ENCODE measurements around the gene SHC1. TPM values are rescaled to one million over a fixed set of nuclear protein-coding genes. Genes with fewer than 3 reads are reported as not detected.

The SHC1 gene
- total RNA-seq, 1 experiment from 2014 or later = 885 TPM

GRCh38 chr1:154940651-154941194 lies 29.8 kb downstream of the SHC1 start:
- CTCF ChIA-PET = interaction anchor here (0.6 to 5.7 kb wide), 13 partner anchors 8 to 917 kb away, joined by 3 to 45 read pairs (median 3); partner anchors contain the start of genes GON4L, PBXIP1 and PYGO2
- H3K27ac Mint-ChIP-seq (ENCODE audit: low read depth, unreplicated experiment) = no peak overlapping the region

GRCh38 chr1:154940213-154940560 lies 30.4 kb downstream of the SHC1 start:
- Mint-ChIP-seq H3K9me3 (ENCODE audit: unreplicated experiment) (no peaks in the 10 kb centered on the region), H3K4me3 (ENCODE audit: unreplicated experiment) (no peak overlapping the region), H3K36me3 (ENCODE audit: insufficient read depth, unreplicated experiment) (peaks cover 6% of the 10 kb centered on the region), H3K4me1 (ENCODE audit: insufficient read depth, unreplicated experiment) (peaks cover 38% of the 10 kb centered on the region), H3K27ac (ENCODE audit: low read depth, unreplicated experiment) (no peak overlapping the region), H3K27me3 (ENCODE audit: insufficient read depth, unreplicated experiment) (no peaks in the 10 kb centered on the region)
- BruUV-seq (replicated peaks) = no TSS peak
- ChIA-PET POLR2A (interaction anchor here (0.8 to 6.3 kb wide), 3 partner anchors 31 to 273 kb away, joined by 3 to 146 read pairs (median 4); partner anchors contain the start of genes CKS1B and SHC1), CTCF (interaction anchor here (0.5 to 5.7 kb wide), 14 partner anchors 8 to 966 kb away, joined by 3 to 45 read pairs (median 4); partner anchors contain the start of genes PBXIP1 and PYGO2)
- DNase-seq (ENCODE audit: unreplicated experiment) = no peak
- intact Hi-C loops (cut with micrococcal nuclease) = no loop called here
- no peak for TF ChIP-seq CTCF (IDR thresholded peaks at IDR 0.05; ENCODE audit: unreplicated experiment)

More at GRCh38 chr1:154940651-154941194, 29.8 kb downstream of the SHC1 start:
- peaks cover 10% of the 10 kb centered on the region for H3K36me3 Mint-ChIP-seq (ENCODE audit: insufficient read depth, unreplicated experiment)
- H3K9me3 Mint-ChIP-seq (ENCODE audit: unreplicated experiment) = no peaks in the 10 kb centered on the region
- POLR2A ChIA-PET = interaction anchor here (0.8 to 6.3 kb wide), 3 partner anchors 31 to 274 kb away, joined by 3 to 146 read pairs (median 4); partner anchors contain the start of genes CKS1B and SHC1
- H3K4me3 Mint-ChIP-seq (ENCODE audit: unreplicated experiment) = no peak overlapping the region
- no peaks in the 10 kb centered on the region for H3K27me3 Mint-ChIP-seq (ENCODE audit: insufficient read depth, unreplicated experiment)
- DNase-seq (ENCODE audit: unreplicated experiment) = no peak
- no peak for TF ChIP-seq CTCF (IDR thresholded peaks at IDR 0.05; ENCODE audit: unreplicated experiment)
- BruUV-seq (replicated peaks) = no TSS peak
- H3K4me1 Mint-ChIP-seq (ENCODE audit: insufficient read depth, unreplicated experiment) = peaks cover 34% of the 10 kb centered on the region
- intact Hi-C loops (cut with micrococcal nuclease) = no loop called here

- TF ChIP-seq CTCF (IDR thresholded peaks at IDR 0.05; ENCODE audit: unreplicated experiment) = no peak
- Mint-ChIP-seq H3K4me1 (ENCODE audit: insufficient read depth, unreplicated experiment) (peaks cover 43% of the 10 kb centered on the region), H3K9me3 (ENCODE audit: unreplicated experiment) (no peaks in the 10 kb centered on the region), H3K36me3 (ENCODE audit: insufficient read depth, unreplicated experiment) (peaks cover 6% of the 10 kb centered on the region), H3K4me3 (ENCODE audit: unreplicated experiment) (peak overlapping the region; percentile 90), H3K27me3 (ENCODE audit: insufficient read depth, unreplicated experiment) (no peaks in the 10 kb centered on the region), H3K27ac (ENCODE audit: low read depth, unreplicated experiment) (peak overlapping the region; percentile 100)
- no TSS peak for BruUV-seq (replicated peaks)
- POLR2A ChIA-PET = interaction anchor here (0.6 to 6.3 kb wide), 21 partner anchors 13 to 459 kb away, joined by 3 to 146 read pairs (median 5); partner anchors contain the start of genes ADAM15, CHRNB2, CKS1B and EFNA1
- intact Hi-C loops (cut with micrococcal nuclease) = no loop called here
- CTCF ChIA-PET = interaction anchor here (0.5 to 5.7 kb wide), 13 partner anchors 7 to 588 kb away, joined by 3 to 45 read pairs (median 3); partner anchors contain the start of genes PBXIP1 and PYGO2
- DNase-seq (ENCODE audit: unreplicated experiment) = no peak
These were observed 31.7 kb downstream of the SHC1 start for GRCh38 chr1:154938604-154939399.

GRCh38 chr1:154937988-154938386 lies 32.6 kb downstream of the SHC1 start:
- Mint-ChIP-seq H3K9me3 (ENCODE audit: unreplicated experiment) (no peaks in the 10 kb centered on the region), H3K36me3 (ENCODE audit: insufficient read depth, unreplicated experiment) (peaks cover 6% of the 10 kb centered on the region), H3K4me3 (ENCODE audit: unreplicated experiment) (peak overlapping the region; percentile 90), H3K4me1 (ENCODE audit: insufficient read depth, unreplicated experiment) (peaks cover 40% of the 10 kb centered on the region), H3K27ac (ENCODE audit: low read depth, unreplicated experiment) (peak overlapping the region; percentile 100), H3K27me3 (ENCODE audit: insufficient read depth, unreplicated experiment) (no peaks in the 10 kb centered on the region)
- ChIA-PET POLR2A (interaction anchor here (0.5 to 6.3 kb wide), 29 partner anchors 9 to 458 kb away, joined by 3 to 146 read pairs (median 6); partner anchors contain the start of genes ADAM15, CHRNB2, CKS1B and EFNA1), CTCF (interaction anchor here (0.5 to 5.7 kb wide), 17 partner anchors 8 to 588 kb away, joined by 3 to 45 read pairs (median 3); partner anchors contain the start of gene PBXIP1)
- TF ChIP-seq CTCF (IDR thresholded peaks at IDR 0.05; ENCODE audit: unreplicated experiment) = no peak
- DNase-seq (ENCODE audit: unreplicated experiment) = no peak
- BruUV-seq (replicated peaks) = no TSS peak
- intact Hi-C loops (cut with micrococcal nuclease) = loop anchor here (1.0 to 2.0 kb wide), 2 partner anchors 379 to 459 kb away; no protein-coding TSS in a partner anchor
